A673 (cell line): ENCODE results near the gene TFAM.

ENCODE experiments used
- EZH2 ChIP-seq: fragments of 200-600 bp; sonication (generic); IDR thresholded peaks from 2 replicates; pipeline ENCODE4 v1.6.1; 2017; ENCODE audit warnings: borderline replicate concordance, low read depth, mild to moderate bottlenecking, mixed read lengths, antibody characterized with exemption, low read length; ENCODE audit not compliant: poor library complexity, severe bottlenecking
- TF ChIP-seq, protein P1 (sequence below): fragments of 300-800, 200-600 bp; sonication (generic); conservative IDR thresholded peaks from 2 replicates; pipeline ENCODE4 v1.5.1; 2017; ENCODE audit warnings: low read depth, mild to moderate bottlenecking, antibody characterized with exemption, low read length, moderate library complexity, mixed read lengths

DNA sequence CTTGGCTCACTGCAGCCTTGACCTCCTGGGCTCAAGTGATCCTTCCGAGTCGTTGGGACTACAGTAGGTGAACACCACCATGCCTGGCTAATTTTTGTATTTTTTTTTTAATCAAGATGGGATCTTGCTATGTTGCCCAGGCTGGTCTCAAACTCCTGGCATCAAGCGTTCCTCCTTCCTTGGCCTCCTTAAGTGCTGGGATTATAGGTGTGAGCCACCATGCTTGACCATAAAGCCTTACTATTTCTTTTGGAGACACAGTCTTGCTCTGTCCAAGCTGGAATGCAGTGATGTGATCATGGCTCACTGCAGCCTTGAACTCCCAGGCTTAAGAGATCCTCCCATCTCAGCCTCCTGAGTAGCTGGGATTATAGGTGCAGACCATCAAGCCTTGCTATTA is 12.6 kb downstream of the TFAM start:
- TF ChIP-seq, protein P1, sequence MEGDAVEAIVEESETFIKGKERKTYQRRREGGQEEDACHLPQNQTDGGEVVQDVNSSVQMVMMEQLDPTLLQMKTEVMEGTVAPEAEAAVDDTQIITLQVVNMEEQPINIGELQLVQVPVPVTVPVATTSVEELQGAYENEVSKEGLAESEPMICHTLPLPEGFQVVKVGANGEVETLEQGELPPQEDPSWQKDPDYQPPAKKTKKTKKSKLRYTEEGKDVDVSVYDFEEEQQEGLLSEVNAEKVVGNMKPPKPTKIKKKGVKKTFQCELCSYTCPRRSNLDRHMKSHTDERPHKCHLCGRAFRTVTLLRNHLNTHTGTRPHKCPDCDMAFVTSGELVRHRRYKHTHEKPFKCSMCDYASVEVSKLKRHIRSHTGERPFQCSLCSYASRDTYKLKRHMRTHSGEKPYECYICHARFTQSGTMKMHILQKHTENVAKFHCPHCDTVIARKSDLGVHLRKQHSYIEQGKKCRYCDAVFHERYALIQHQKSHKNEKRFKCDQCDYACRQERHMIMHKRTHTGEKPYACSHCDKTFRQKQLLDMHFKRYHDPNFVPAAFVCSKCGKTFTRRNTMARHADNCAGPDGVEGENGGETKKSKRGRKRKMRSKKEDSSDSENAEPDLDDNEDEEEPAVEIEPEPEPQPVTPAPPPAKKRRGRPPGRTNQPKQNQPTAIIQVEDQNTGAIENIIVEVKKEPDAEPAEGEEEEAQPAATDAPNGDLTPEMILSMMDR, result no peak
- no peak for TF ChIP-seq EZH2
